ENCODE data around the gene PAF1. TPM values are rescaled to one million over a fixed set of nuclear protein-coding genes. Genes with fewer than 3 reads are reported as not detected.

PAF1 gene
- total RNA-seq, 1 experiment from 2014 or later = 38.0 TPM

DNA sequence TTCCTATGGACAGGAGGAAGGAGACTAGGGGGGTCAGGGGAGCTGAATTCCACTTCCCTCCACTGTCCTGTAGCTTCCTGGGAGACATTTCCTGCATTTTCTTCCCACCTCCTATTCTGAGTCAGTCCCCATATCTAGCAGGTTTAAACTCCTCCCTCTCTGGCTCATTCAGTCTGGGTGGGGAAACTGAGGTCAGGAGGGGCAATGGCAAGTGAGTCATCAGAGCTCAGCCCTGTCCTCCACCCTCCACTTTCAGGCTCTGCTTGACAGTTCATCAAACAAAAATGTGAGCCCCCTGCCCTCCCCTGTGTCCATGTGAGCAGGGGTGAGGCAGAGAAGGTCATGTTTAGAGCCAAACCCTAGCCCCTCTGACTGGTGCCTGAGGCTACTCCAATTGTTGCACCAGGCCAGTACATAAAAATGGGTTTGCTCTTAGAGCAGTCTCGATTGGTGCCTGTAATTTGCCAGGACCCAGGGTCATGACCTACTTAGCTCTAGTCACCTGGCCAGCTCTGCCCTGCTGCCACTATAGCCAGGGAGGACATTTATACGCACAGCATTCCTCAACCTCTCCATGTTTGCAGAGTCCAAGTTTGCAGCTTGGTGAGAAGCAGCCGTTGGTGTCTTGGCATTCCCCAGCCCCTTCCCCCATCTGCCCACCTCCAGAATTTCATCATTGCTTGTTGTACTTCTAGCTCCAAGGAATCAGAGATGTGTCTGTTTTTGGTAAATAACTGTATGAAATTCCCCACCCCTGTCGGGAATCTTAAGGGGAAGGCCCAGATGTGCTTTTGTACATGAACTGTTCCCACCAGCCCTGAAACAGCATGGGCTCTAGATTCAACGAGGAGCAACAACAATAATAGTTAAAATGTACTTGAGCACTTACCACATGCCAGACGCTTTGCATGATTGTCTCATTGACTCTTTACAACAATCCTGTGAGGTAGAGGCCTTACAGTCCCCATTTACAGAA lies 27.9 kb downstream of the PAF1 start:
- Mint-ChIP-seq H3K36me3 (ENCODE audit: insufficient read depth in 1 of 3, low read depth in 3 of 3) (peaks cover 26 to 75% (median 54%) of the 10 kb centered on the region in 3 experiments), H3K4me3 (no peak overlapping the region), H3K27ac (peak overlapping the region in 1 of 3 experiments; percentile 41; a peak in 1 of 7 replicates), H3K27me3 (ENCODE audit: low read depth) (no peaks in the 10 kb centered on the region; the same call in none of the 2 replicates), H3K9me3 (no peaks in the 10 kb centered on the region), H3K4me1 (no peaks in the 10 kb centered on the region)
- H3K9ac ChIP-seq (ENCODE audit: extremely low read depth, insufficient read length, low read length) = no peak overlapping the region
- H4K91ac ChIP-seq (ENCODE audit: insufficient read length, low read depth, low read length) = no peak overlapping the region
- no peaks in the 10 kb centered on the region for H3K79me2 ChIP-seq (ENCODE audit: insufficient read depth, low read length)
- H4K8ac ChIP-seq (replicated peaks; ENCODE audit: insufficient read length, low read depth, low read length) = no peak overlapping the region
- no peak overlapping the region for H3K27ac ChIP-seq (ENCODE audit: insufficient read length, low read depth, low read length)
- no peaks in the 10 kb centered on the region for H3K9me3 ChIP-seq (ENCODE audit: control insufficient read depth, low read depth, low read length)
- H4K5ac ChIP-seq (ENCODE audit: insufficient read length, low read depth, low read length) = no peak overlapping the region
- no peaks in the 10 kb centered on the region for H3K4me1 ChIP-seq (ENCODE audit: insufficient read depth, low read length)
- TF ChIP-seq, protein P1, sequence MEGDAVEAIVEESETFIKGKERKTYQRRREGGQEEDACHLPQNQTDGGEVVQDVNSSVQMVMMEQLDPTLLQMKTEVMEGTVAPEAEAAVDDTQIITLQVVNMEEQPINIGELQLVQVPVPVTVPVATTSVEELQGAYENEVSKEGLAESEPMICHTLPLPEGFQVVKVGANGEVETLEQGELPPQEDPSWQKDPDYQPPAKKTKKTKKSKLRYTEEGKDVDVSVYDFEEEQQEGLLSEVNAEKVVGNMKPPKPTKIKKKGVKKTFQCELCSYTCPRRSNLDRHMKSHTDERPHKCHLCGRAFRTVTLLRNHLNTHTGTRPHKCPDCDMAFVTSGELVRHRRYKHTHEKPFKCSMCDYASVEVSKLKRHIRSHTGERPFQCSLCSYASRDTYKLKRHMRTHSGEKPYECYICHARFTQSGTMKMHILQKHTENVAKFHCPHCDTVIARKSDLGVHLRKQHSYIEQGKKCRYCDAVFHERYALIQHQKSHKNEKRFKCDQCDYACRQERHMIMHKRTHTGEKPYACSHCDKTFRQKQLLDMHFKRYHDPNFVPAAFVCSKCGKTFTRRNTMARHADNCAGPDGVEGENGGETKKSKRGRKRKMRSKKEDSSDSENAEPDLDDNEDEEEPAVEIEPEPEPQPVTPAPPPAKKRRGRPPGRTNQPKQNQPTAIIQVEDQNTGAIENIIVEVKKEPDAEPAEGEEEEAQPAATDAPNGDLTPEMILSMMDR (conservative IDR thresholded peaks at IDR 0.05) = no peak
- H3K27me3 ChIP-seq (ENCODE audit: insufficient read depth, low read length) = no peaks in the 10 kb centered on the region
- H2BK120ac ChIP-seq (ENCODE audit: low read depth, low read length, poor library complexity, severe bottlenecking) = no peak overlapping the region
- H3T11ph ChIP-seq (ENCODE audit: low read length) = no peak overlapping the region
- H3K4ac ChIP-seq (ENCODE audit: low read depth, low read length) = no peak overlapping the region
- H3K23me2 ChIP-seq (ENCODE audit: insufficient read length, low read depth, low read length, poor library complexity, severe bottlenecking) = no peaks in the 10 kb centered on the region
- H2BK12ac ChIP-seq (ENCODE audit: insufficient read length, low read depth, low read length) = no peak overlapping the region
- H2AFZ ChIP-seq (ENCODE audit: low read length) = no peak overlapping the region
- H2AK5ac ChIP-seq (ENCODE audit: insufficient read length, low read length) = no peak overlapping the region
- no peak overlapping the region for H3K4me2 ChIP-seq (ENCODE audit: insufficient read depth, insufficient read length, low read length)
- no peak overlapping the region for H3K18ac ChIP-seq (ENCODE audit: insufficient read length, low read depth, low read length)
- H3K14ac ChIP-seq (ENCODE audit: insufficient read depth, low read length) = no peak overlapping the region
- no peak overlapping the region for H3K56ac ChIP-seq (ENCODE audit: insufficient read length, low read depth, low read length)
- H2BK20ac ChIP-seq (ENCODE audit: low read depth, low read length, poor library complexity, severe bottlenecking) = no peak overlapping the region
- H4K20me1 ChIP-seq (ENCODE audit: control insufficient read depth, insufficient read depth, insufficient read length) = no peaks in the 10 kb centered on the region
- WGBS (ENCODE audit: extremely low coverage, insufficient read length, low lambda C conversion rate) = no CpG with 5 or more reads among the region's 6 CpGs
- no peaks in the 10 kb centered on the region for H3K79me1 ChIP-seq (ENCODE audit: insufficient read depth, low read depth, low read length, poor library complexity, severe bottlenecking)
- no peak overlapping the region for H2BK15ac ChIP-seq (ENCODE audit: low read depth, low read length)
- H2BK5ac ChIP-seq (ENCODE audit: insufficient read length, low read length) = no peak overlapping the region
- H3K23ac ChIP-seq (ENCODE audit: insufficient read length, low read depth, low read length) = no peak overlapping the region
- no peak for DNase-seq
